ENCODE measurements around the gene IL6R. TPM values are rescaled to one million over a fixed set of nuclear protein-coding genes. Genes with fewer than 3 reads are reported as not detected.

IL6R gene
- total and polyA plus RNA-seq, 2 donors from 2014 or later, result 6.2 to 33.0 TPM

DNA sequence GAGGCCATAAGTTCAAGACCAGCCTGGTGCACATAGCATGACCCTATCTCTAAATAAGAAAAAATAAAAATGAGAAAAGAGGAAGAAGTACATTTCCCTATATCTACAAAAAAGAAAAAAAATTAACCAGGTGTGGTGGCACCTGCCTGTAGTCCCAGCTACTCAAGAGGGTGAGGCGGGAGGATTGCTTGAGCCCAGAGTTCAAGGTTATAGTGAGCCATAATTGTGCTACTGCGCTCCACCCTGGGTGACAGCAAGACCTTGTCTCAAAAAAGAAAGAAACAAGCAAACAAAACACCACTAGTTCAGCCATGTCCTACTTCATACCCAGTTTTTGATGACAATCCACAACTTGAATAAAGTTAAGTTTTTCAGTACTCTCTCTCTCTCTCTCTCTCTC is 66.2 kb downstream of the IL6R start:
- Histone ChIP-seq H3K27me3 (ENCODE audit: control insufficient read depth, insufficient read depth, low read length) (no peaks in the 10 kb centered on the region), H3K9me3 (ENCODE audit: control insufficient read depth in 2 of 3, insufficient read depth in 1 of 3, low read length in 3 of 3) (no peaks in the 10 kb centered on the region), H3K4me1 (ENCODE audit: control insufficient read depth in 2 of 3, insufficient read depth in 2 of 3, low read depth in 1 of 3, low read length in 3 of 3) (no peaks in the 10 kb centered on the region), H3K4me3 (ENCODE audit: low read length in 3 of 3) (no peak overlapping the region), H3K36me3 (ENCODE audit: control insufficient read depth in 2 of 3, insufficient read depth in 3 of 3, low read length in 3 of 3) (peaks cover 0 to 8% (median 0%) of the 10 kb centered on the region in 3 donors), H3K27ac (ENCODE audit: low read depth in 2 of 2, low read length in 2 of 2) (no peak overlapping the region), H3K9ac (ENCODE audit: low read length in 3 of 3) (no peak overlapping the region)
- no peak for DNase-seq
- intact Hi-C loops (cut with DNase I), result no loop called here
- no peak for FAIRE-seq
- TF ChIP-seq, protein P1, sequence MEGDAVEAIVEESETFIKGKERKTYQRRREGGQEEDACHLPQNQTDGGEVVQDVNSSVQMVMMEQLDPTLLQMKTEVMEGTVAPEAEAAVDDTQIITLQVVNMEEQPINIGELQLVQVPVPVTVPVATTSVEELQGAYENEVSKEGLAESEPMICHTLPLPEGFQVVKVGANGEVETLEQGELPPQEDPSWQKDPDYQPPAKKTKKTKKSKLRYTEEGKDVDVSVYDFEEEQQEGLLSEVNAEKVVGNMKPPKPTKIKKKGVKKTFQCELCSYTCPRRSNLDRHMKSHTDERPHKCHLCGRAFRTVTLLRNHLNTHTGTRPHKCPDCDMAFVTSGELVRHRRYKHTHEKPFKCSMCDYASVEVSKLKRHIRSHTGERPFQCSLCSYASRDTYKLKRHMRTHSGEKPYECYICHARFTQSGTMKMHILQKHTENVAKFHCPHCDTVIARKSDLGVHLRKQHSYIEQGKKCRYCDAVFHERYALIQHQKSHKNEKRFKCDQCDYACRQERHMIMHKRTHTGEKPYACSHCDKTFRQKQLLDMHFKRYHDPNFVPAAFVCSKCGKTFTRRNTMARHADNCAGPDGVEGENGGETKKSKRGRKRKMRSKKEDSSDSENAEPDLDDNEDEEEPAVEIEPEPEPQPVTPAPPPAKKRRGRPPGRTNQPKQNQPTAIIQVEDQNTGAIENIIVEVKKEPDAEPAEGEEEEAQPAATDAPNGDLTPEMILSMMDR (IDR thresholded peaks at IDR 0.05; ENCODE audit: borderline replicate concordance, extremely low read depth, insufficient read depth), result no peak

DNA sequence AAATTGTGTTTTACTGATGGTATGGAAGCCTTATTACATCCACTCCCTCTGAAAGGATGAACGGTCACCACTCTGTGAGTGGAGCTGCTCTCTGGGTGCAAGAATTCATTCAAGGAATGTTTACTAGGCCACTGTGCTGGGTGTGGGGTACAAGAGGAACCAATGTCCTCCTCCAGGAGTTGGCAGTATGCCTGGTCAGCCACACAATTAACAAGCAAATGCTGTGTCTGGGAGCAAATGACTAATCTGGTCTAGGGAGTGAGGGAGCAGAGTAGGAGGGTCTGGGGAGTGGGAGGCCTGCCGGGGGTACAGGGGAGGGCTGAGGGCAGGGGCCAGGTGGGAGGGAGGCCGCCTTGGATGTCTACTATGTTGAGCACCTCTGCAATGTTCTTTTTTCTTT is 69.7 kb downstream of the IL6R start:
- Histone ChIP-seq H3K9me3 (ENCODE audit: control insufficient read depth in 2 of 3, insufficient read depth in 1 of 3, low read length in 3 of 3) (no peaks in the 10 kb centered on the region), H3K4me1 (ENCODE audit: control insufficient read depth in 2 of 3, insufficient read depth in 2 of 3, low read depth in 1 of 3, low read length in 3 of 3) (no peaks in the 10 kb centered on the region), H3K27me3 (ENCODE audit: control insufficient read depth, insufficient read depth, low read length) (no peaks in the 10 kb centered on the region), H3K36me3 (ENCODE audit: control insufficient read depth in 2 of 3, insufficient read depth in 3 of 3, low read length in 3 of 3) (peaks cover 0 to 4% (median 0%) of the 10 kb centered on the region in 3 donors), H3K4me3 (ENCODE audit: low read length in 3 of 3) (no peak overlapping the region), H3K9ac (ENCODE audit: low read length in 3 of 3) (no peak overlapping the region), H3K27ac (ENCODE audit: low read depth in 2 of 2, low read length in 2 of 2) (no peak overlapping the region)
- DNase-seq, result peak in 2 of 5 donors; percentile 43 to 71
- intact Hi-C loops (cut with DNase I), result loop anchor here (5.0 kb wide), 1 partner anchor 72 kb away; no protein-coding TSS in a partner anchor
- TF ChIP-seq, protein P1 (IDR thresholded peaks at IDR 0.05; ENCODE audit: borderline replicate concordance, extremely low read depth, insufficient read depth), result no peak
- no peak for FAIRE-seq

DNA sequence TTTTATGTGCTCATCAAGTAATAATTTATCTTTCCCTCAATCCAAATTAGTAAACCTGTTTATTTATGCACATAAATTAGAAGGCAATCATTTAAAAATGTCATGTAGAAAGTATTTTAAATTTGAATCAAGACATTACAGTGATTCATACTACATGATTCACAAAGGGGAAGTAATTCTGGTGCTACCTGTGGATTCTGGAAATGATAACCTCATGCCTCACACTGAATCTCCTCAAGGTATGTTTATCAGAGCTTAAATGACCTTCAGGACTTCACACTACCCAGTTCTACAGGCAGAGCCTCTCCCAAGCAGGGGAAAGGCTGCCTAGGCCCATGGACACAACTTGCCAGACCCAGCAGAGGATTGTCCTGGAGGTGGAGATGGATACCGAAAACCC is 71.6 kb downstream of the IL6R start:
- intact Hi-C loops (cut with DNase I), result loop anchor here (5.0 kb wide), 1 partner anchor 71 kb away; no protein-coding TSS in a partner anchor
- FAIRE-seq (no peak), DNase-seq (no peak)
- no peaks in the 10 kb centered on the region for H3K36me3 ChIP-seq (ENCODE audit: control insufficient read depth in 2 of 3, insufficient read depth in 3 of 3, low read length in 3 of 3)
- H3K4me3 ChIP-seq (ENCODE audit: low read length in 3 of 3), result no peak overlapping the region
- TF ChIP-seq, protein P1 (IDR thresholded peaks at IDR 0.05; ENCODE audit: borderline replicate concordance, extremely low read depth, insufficient read depth), result no peak
- no peak overlapping the region for H3K9ac ChIP-seq (ENCODE audit: low read length in 3 of 3)
- no peaks in the 10 kb centered on the region for H3K9me3 ChIP-seq (ENCODE audit: control insufficient read depth in 2 of 3, insufficient read depth in 1 of 3, low read length in 3 of 3)
- no peak overlapping the region for H3K27ac ChIP-seq (ENCODE audit: low read depth in 2 of 2, low read length in 2 of 2)
- no peaks in the 10 kb centered on the region for H3K27me3 ChIP-seq (ENCODE audit: control insufficient read depth, insufficient read depth, low read length)
- H3K4me1 ChIP-seq (ENCODE audit: control insufficient read depth in 2 of 3, insufficient read depth in 2 of 3, low read depth in 1 of 3, low read length in 3 of 3), result no peaks in the 10 kb centered on the region

DNA sequence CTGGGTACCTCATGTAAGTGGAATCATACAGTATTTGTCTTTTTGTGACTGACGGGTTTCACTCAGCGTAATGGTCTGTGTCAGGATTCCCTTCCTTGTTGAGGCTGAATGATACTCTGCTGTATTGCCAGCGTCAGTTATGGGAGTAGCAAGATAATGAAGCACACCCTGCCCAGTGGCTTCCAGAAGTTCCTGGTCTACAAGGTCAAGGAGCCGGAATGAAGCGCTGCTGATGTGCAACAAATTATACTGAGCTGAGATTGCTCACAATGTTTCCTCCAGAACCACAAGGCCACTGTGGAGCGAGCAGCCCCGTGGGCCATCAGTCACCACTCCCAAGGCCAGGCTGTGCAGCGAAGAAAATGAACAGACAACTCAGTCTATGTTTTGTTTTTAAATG is 72.9 kb downstream of the IL6R start:
- Histone ChIP-seq H3K27ac (ENCODE audit: low read depth in 2 of 2, low read length in 2 of 2) (no peak overlapping the region), H3K9ac (ENCODE audit: low read length in 3 of 3) (no peak overlapping the region), H3K9me3 (ENCODE audit: control insufficient read depth in 2 of 3, insufficient read depth in 1 of 3, low read length in 3 of 3) (no peaks in the 10 kb centered on the region), H3K4me1 (ENCODE audit: control insufficient read depth in 2 of 3, insufficient read depth in 2 of 3, low read depth in 1 of 3, low read length in 3 of 3) (no peaks in the 10 kb centered on the region), H3K27me3 (ENCODE audit: control insufficient read depth, insufficient read depth, low read length) (no peaks in the 10 kb centered on the region), H3K4me3 (ENCODE audit: low read length in 3 of 3) (no peak overlapping the region), H3K36me3 (ENCODE audit: control insufficient read depth in 2 of 3, insufficient read depth in 3 of 3, low read length in 3 of 3) (no peaks in the 10 kb centered on the region)
- DNase-seq (no peak), FAIRE-seq (no peak)
- TF ChIP-seq, protein P1 (IDR thresholded peaks at IDR 0.05; ENCODE audit: borderline replicate concordance, extremely low read depth, insufficient read depth), result no peak
- intact Hi-C loops (cut with DNase I), result loop anchor here (5.0 kb wide), 1 partner anchor 69 kb away; no protein-coding TSS in a partner anchor
